GM12865 (cell line): ENCODE data around the gene CD38.

Experiments
- DNase-seq: peaks from one replicate; pipeline ENCODE4 v3.0.0; 2010; ENCODE audit warnings: low read depth
- H3K4me3 ChIP-seq: 2 replicates; pipeline ENCODE4 v1.5.1; 2011; ENCODE audit warnings: mild to moderate bottlenecking, low read depth, low read length, control low read depth
- CTCF ChIP-seq: IDR thresholded peaks from 2 replicates; pipeline ENCODE4 v1.5.1; 2011; ENCODE audit warnings: low read length, control low read depth, low read depth, inconsistent platforms; ENCODE audit not compliant: insufficient read depth; ENCODE audit errors: missing control alignments

CD38 gene

GRCh38 chr4:15899511-15899910 lies 121.4 kb downstream of the CD38 start:
- no peak for TF ChIP-seq CTCF
- no peak for DNase-seq

GRCh38 chr4:15901007-15901406 lies 122.9 kb downstream of the CD38 start:
- no peak for TF ChIP-seq CTCF
- DNase-seq = no peak
- H3K4me3 ChIP-seq = no peak overlapping the region

More at GRCh38 chr4:15899511-15899910, 121.4 kb downstream of the CD38 start:
- H3K4me3 ChIP-seq = no peak overlapping the region

- peak; percentile 28 for DNase-seq
- H3K4me3 ChIP-seq = no peak overlapping the region
Measured at GRCh38 chr4:15901998-15902397, 123.9 kb downstream of the CD38 start.

GRCh38 chr4:15902746-15903145 lies 124.6 kb downstream of the CD38 start:
- no peak for DNase-seq
- no peak overlapping the region for H3K4me3 ChIP-seq
- no peak for TF ChIP-seq CTCF

More at GRCh38 chr4:15901998-15902397, 123.9 kb downstream of the CD38 start:
- TF ChIP-seq CTCF = no peak
